Articular chondrocyte of knee joint (primary cell): ENCODE results near the gene TIMM44. TPM values are rescaled to one million over a fixed set of nuclear protein-coding genes. Genes with fewer than 3 reads are reported as not detected.

ENCODE experiments used
- total RNA-seq: library from RNA; depleted of rRNA; stranded (reverse); fragments of >200 nt; gene quantifications from 2 replicates; pipeline ENCODE4 v1.2.3, GENCODE V29; 2012

TIMM44 gene
- total RNA-seq: 39.9 and 48.3 TPM in 2 replicates

DNA sequence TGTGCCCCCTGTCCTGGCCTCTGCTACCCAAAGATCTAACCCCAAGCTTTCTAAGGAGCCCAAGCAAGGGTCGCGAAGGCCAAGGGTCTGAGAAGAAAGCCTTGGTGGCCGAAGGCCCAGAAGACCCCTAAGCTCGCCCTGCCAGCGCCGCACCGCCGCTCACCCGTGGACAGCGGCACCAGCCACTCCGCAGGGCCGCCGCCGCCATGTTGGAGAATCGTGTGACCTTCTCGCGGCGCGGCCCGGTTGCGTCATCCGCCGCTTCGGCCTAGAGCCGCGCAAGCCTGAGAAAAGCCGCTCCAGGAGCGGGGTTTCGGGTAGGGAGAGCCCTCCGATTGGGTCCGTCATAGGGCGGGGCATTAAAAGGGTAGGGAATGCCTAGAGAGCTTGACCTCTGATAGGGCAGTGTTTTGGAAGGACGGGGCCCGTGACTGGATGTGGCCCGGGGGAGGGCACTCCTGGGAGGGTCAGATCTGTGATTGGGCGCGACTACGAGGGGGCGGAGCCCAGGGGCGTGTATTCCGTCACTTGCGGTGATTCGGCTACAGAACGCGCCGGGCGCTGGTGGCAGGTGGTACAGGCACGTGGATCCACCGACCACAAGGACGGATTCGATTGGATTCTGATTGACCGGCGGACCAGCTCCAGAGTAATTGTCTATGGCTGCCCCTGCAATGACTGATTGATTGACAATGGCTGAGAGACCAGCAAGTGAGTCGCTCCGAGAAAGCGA lies at the start of gene TIMM44:
TIMM44 (minus strand) TSS at position 223 of the 733 bp plus-strand sequence; CDS start at position 208, 15 bp downstream.

GRCh38 chr19:7926021-7926726 lies 17.3 kb downstream of the TIMM44 start, which contains the start of gene CTXN1:
Gene CTXN1, minus strand, starts transcription at chr19:7926135. Its CDS starts 597 bp downstream, at chr19:7925538.

DNA sequence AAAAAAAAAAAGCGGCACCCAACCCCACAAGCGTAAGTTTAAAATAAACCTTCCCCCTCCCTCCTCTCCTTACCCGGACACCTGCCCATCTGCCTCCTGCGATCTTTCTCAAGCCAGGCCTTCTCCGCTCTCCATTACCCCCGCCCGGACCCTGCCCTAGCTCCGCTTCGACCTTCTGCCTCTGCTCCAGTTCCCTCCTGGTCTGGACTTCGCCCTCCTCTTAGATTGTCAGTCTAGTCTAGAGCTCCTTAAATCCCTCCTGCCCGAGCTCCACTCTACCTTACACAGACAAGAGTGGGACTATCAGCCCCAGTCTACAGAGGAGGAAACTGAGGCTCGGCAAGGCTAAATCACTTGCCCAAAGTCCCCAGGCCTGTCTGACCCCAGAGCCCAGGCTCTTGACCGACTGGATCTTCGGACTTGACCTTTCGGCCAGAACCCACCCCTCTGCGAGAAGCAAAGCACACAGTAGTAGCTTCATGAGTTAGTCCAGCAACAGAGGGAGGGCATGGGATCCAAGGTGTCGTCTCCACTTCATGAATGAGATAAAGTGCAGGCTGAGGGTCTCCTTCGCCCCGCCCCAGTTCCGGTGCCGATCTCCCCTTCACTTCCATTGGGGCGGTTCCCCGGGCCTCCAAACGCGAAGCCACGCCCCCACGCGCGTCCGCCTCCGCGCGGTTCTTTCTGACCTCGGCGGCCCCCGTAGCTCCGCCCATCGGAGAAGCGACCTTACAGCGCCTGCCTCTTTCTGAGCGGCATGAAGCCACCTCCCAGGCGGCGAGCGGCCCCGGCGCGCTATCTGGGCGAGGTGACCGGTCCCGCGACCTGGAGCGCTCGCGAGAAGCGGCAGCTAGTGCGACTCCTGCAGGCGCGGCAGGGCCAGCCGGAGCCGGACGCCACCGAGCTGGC lies 23.6 kb downstream of the TIMM44 start, which contains the start of gene SNAPC2:
SNAPC2 (plus strand) TSS at position 729 of the 909 bp plus-strand sequence; CDS start at position 758, 29 bp downstream.

GRCh38 chr19:7914598-7915045 lies 28.8 kb downstream of the TIMM44 start, which contains the start of gene TGFBR3L:
Gene TGFBR3L, plus strand, starts transcription at chr19:7914830.

DNA sequence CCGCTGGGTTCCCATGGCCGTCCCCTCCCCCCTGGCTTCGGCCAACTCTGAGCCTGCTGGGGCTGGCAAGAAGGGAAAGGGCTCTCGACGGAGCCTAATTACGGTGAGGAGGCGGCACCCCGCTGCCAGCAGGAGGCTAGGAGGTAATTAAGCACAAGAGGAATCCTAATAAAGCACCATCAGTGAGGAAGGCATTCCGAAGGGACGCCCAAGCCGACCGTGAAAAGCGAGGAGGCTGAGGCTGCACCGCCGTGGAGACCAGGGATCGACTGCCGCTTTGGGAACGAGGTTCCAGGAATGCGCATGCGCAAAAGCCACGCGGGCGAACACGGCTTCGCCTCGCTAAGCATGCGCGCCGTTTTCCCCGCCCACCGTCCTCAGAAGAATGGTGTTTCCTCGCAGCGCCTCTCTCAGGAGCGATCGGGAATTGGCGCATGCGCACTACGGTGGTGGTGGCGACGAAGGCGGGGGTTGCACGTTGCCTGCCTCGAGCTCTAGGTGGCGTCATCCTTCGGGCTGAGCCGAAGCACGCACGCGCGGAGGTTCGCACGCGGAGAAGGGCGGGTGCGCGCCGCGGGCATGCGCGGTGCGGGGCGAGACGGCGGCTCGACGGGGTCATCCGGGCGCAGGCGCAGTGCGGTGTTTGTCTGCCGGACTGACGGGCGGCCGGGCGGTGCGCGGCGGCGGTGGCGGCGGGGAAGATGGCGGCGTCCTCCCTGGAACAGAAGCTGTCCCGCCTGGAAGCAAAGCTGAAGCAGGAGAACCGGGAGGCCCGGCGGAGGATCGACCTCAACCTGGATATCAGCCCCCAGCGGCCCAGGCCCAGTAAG lies 40.0 kb downstream of the TIMM44 start, which contains the start of gene MAP2K7:
MAP2K7 (plus strand) TSS at position 634 of the 830 bp plus-strand sequence; CDS start at position 702, 68 bp downstream.

GRCh38 chr19:7888145-7888825 lies 55.2 kb downstream of the TIMM44 start, which contains the start of gene LRRC8E:
Gene LRRC8E, plus strand, starts transcription at chr19:7888510. Its CDS starts 7,094 bp downstream, at chr19:7895604.

Other genes with a start within 250 kb of the TIMM44 start
- gene FCER2, start 241.5 kb downstream of the TIMM44 start, total RNA-seq: not detected in 2 replicates
- not detected in 2 replicates for gene CLEC4G, start 211.6 kb downstream of the TIMM44 start, total RNA-seq
- not detected in 2 replicates for gene CD209, start 196.1 kb downstream of the TIMM44 start, total RNA-seq
- not detected in 2 replicates for gene CLEC4M, start 180.4 kb downstream of the TIMM44 start, total RNA-seq
- gene EVI5L, start 113.4 kb downstream of the TIMM44 start, total RNA-seq: 14.4 and 14.5 TPM in 2 replicates
- gene PRR36, start 69.3 kb downstream of the TIMM44 start, total RNA-seq: not detected in 2 replicates
- 6.1 and 7.8 TPM in 2 replicates for gene LRRC8E, start 55.2 kb downstream of the TIMM44 start, total RNA-seq
- 9.5 and 9.7 TPM in 2 replicates for gene MAP2K7, start 39.8 kb downstream of the TIMM44 start, total RNA-seq
- 0.26 and 0.76 TPM in 2 replicates for gene TGFBR3L, start 28.8 kb downstream of the TIMM44 start, total RNA-seq
- gene SNAPC2, start 23.3 kb downstream of the TIMM44 start, total RNA-seq: 23.7 and 25.9 TPM in 2 replicates
- gene CTXN1, start 17.5 kb downstream of the TIMM44 start, total RNA-seq: 1.1 and 1.3 TPM in 2 replicates
- 27.3 and 30.7 TPM in 2 replicates for gene ELAVL1, start 62.0 kb upstream of the TIMM44 start, total RNA-seq
- gene CCL25, start 109.1 kb upstream of the TIMM44 start, total RNA-seq: 0.32 TPM in 1 of 2 replicates, not detected in the other
- not detected in 2 replicates for gene FBN3, start 205.9 kb upstream of the TIMM44 start, total RNA-seq